ENCODE data around the gene KLHL29. TPM values are rescaled to one million over a fixed set of nuclear protein-coding genes. Genes with fewer than 3 reads are reported as not detected.

Gene KLHL29
- total RNA-seq, 1 donor from 2014 or later = 5.5 TPM

- Histone ChIP-seq H2AFZ (ENCODE audit: low read depth, low read length) (no peak overlapping the region), H3K9ac (ENCODE audit: low read length) (no peak overlapping the region)
Measured at GRCh38 chr2:23691106-23691470, 306.1 kb downstream of the KLHL29 start.

GRCh38 chr2:23691565-23691964 lies 306.6 kb downstream of the KLHL29 start:
- Mint-ChIP-seq H3K4me1 (ENCODE audit: low read depth, unreplicated experiment) (no peaks in the 10 kb centered on the region), H3K27me3 (ENCODE audit: low read depth, unreplicated experiment) (peaks cover 17% of the 10 kb centered on the region), H3K36me3 (ENCODE audit: low read depth, unreplicated experiment) (peaks cover 37% of the 10 kb centered on the region), H3K9me3 (ENCODE audit: unreplicated experiment) (no peaks in the 10 kb centered on the region), H3K27ac (ENCODE audit: unreplicated experiment) (no peak overlapping the region), H3K4me3 (ENCODE audit: unreplicated experiment) (no peak overlapping the region)
- Histone ChIP-seq H3K79me2 (ENCODE audit: insufficient read depth, low read length) (no peaks in the 10 kb centered on the region), H2AFZ (ENCODE audit: low read depth, low read length) (no peak overlapping the region), H3K4me2 (ENCODE audit: low read length) (no peak overlapping the region), H4K20me1 (ENCODE audit: insufficient read depth, low read length) (no peaks in the 10 kb centered on the region), H3K36me3 (ENCODE audit: insufficient read depth, low read length) (no peaks in the 10 kb centered on the region), H3K27me3 (ENCODE audit: insufficient read depth, low read length) (no peaks in the 10 kb centered on the region), H3K9ac (ENCODE audit: low read length) (no peak overlapping the region), H3K9me3 (ENCODE audit: insufficient read depth, low read depth, low read length) (no peaks in the 10 kb centered on the region), H3K4me3 (ENCODE audit: insufficient read depth, low read depth, low read length) (no peak overlapping the region), H3K27ac (ENCODE audit: low read depth, low read length) (no peak overlapping the region), H3K4me1 (ENCODE audit: insufficient read depth, low read length) (no peaks in the 10 kb centered on the region)
- DNase-seq (ENCODE audit: low read depth) (no peak), FAIRE-seq (no peak)
- TF ChIP-seq EZH2 (IDR thresholded peaks at IDR 0.05; ENCODE audit: insufficient read depth, low read length) = no peak
- no peak for TF ChIP-seq CTCF (IDR thresholded peaks at IDR 0.05; ENCODE audit: insufficient read depth, low read depth, low read length)

More at GRCh38 chr2:23691106-23691470, 306.1 kb downstream of the KLHL29 start:
- no peak for TF ChIP-seq EZH2 (IDR thresholded peaks at IDR 0.05; ENCODE audit: insufficient read depth, low read length)
- Mint-ChIP-seq H3K27ac (ENCODE audit: unreplicated experiment) (no peak overlapping the region), H3K36me3 (ENCODE audit: low read depth, unreplicated experiment) (peaks cover 33% of the 10 kb centered on the region), H3K4me1 (ENCODE audit: low read depth, unreplicated experiment) (no peaks in the 10 kb centered on the region), H3K4me3 (ENCODE audit: unreplicated experiment) (no peak overlapping the region), H3K9me3 (ENCODE audit: unreplicated experiment) (no peaks in the 10 kb centered on the region), H3K27me3 (ENCODE audit: low read depth, unreplicated experiment) (peaks cover 18% of the 10 kb centered on the region)
- DNase-seq (ENCODE audit: low read depth) (no peak), FAIRE-seq (no peak)
- no peak overlapping the region for H3K27ac ChIP-seq (ENCODE audit: low read depth, low read length)
- no peaks in the 10 kb centered on the region for H3K79me2 ChIP-seq (ENCODE audit: insufficient read depth, low read length)
- no peaks in the 10 kb centered on the region for H4K20me1 ChIP-seq (ENCODE audit: insufficient read depth, low read length)
- no peaks in the 10 kb centered on the region for H3K4me1 ChIP-seq (ENCODE audit: insufficient read depth, low read length)
- no peaks in the 10 kb centered on the region for H3K9me3 ChIP-seq (ENCODE audit: insufficient read depth, low read depth, low read length)
- H3K4me2 ChIP-seq (ENCODE audit: low read length) = no peak overlapping the region
- H3K27me3 ChIP-seq (ENCODE audit: insufficient read depth, low read length) = no peaks in the 10 kb centered on the region
- no peak overlapping the region for H3K4me3 ChIP-seq (ENCODE audit: insufficient read depth, low read depth, low read length)
- H3K36me3 ChIP-seq (ENCODE audit: insufficient read depth, low read length) = no peaks in the 10 kb centered on the region

- H2AFZ ChIP-seq (ENCODE audit: low read depth, low read length) = no peak overlapping the region
- FAIRE-seq (no peak), DNase-seq (ENCODE audit: low read depth) (no peak)
- peaks cover 5% of the 10 kb centered on the region for H4K20me1 ChIP-seq (ENCODE audit: insufficient read depth, low read length)
- H3K4me1 ChIP-seq (ENCODE audit: insufficient read depth, low read length) = peaks cover 2% of the 10 kb centered on the region
- H3K27ac Mint-ChIP-seq (ENCODE audit: unreplicated experiment) = no peak overlapping the region
- H3K4me3 ChIP-seq (ENCODE audit: insufficient read depth, low read depth, low read length) = no peak overlapping the region
- H3K36me3 ChIP-seq (ENCODE audit: insufficient read depth, low read length) = no peaks in the 10 kb centered on the region
- no peak overlapping the region for H3K9ac ChIP-seq (ENCODE audit: low read length)
- no peaks in the 10 kb centered on the region for H3K79me2 ChIP-seq (ENCODE audit: insufficient read depth, low read length)
- no peak overlapping the region for H3K27ac ChIP-seq (ENCODE audit: low read depth, low read length)
- peaks cover 17% of the 10 kb centered on the region for H3K27me3 Mint-ChIP-seq (ENCODE audit: low read depth, unreplicated experiment)
- no peak overlapping the region for H3K4me3 Mint-ChIP-seq (ENCODE audit: unreplicated experiment)
- no peaks in the 10 kb centered on the region for H3K27me3 ChIP-seq (ENCODE audit: insufficient read depth, low read length)
- H3K36me3 Mint-ChIP-seq (ENCODE audit: low read depth, unreplicated experiment) = peaks cover 37% of the 10 kb centered on the region
- no peaks in the 10 kb centered on the region for H3K9me3 Mint-ChIP-seq (ENCODE audit: unreplicated experiment)
- no peak overlapping the region for H3K4me2 ChIP-seq (ENCODE audit: low read length)
- no peaks in the 10 kb centered on the region for H3K9me3 ChIP-seq (ENCODE audit: insufficient read depth, low read depth, low read length)
- no peaks in the 10 kb centered on the region for H3K4me1 Mint-ChIP-seq (ENCODE audit: low read depth, unreplicated experiment)
- TF ChIP-seq EZH2 (IDR thresholded peaks at IDR 0.05; ENCODE audit: insufficient read depth, low read length) = no peak
- no peak for TF ChIP-seq CTCF (IDR thresholded peaks at IDR 0.05; ENCODE audit: insufficient read depth, low read depth, low read length)
Measured at GRCh38 chr2:23692263-23692662, 307.3 kb downstream of the KLHL29 start.
